Measurements from ENCODE around the gene ZNF552.
A peak's percentile ranks its signal among the peaks of the same experiment; 100 is the strongest.
"Not testable (repeated sequence)": the region's sequence is repeated elsewhere in the genome, so short reads cannot be mapped to it uniquely, and the experiment has no call there.

The ZNF552 gene

GRCh38 chr19:57829316-57829715 is 14.6 kb upstream of the ZNF552 start:
- H3K79me2 ChIP-seq (ENCODE audit: low read length), result peaks cover 94% of the 10 kb centered on the region
- H3K9me3 ChIP-seq (ENCODE audit: insufficient read depth, low read length), result no peaks in the 10 kb centered on the region

GRCh38 chr19:57825511-57825910 is 10.8 kb upstream of the ZNF552 start:
- H3K4me3 ChIP-seq (ENCODE audit: low read length), result no peak overlapping the region
- H4K20me1 ChIP-seq (ENCODE audit: insufficient read depth, low read length), result peaks cover 56% of the 10 kb centered on the region
- no peak overlapping the region for H2AFZ ChIP-seq (ENCODE audit: low read depth, low read length)
- no peaks in the 10 kb centered on the region for H3K9me3 ChIP-seq (ENCODE audit: insufficient read depth, low read length)
- TF ChIP-seq EZH2phosphoT487 (IDR thresholded peaks at IDR 0.05; ENCODE audit: low read depth) (no peak), CTCF (IDR thresholded peaks at IDR 0.05; ENCODE audit: low read depth, low read length) (no peak)
- H3K9ac ChIP-seq (ENCODE audit: low read length), result no peak overlapping the region
- no peaks in the 10 kb centered on the region for H3K27me3 ChIP-seq (ENCODE audit: low read depth, low read length)
- peaks cover 31% of the 10 kb centered on the region for H3K4me1 ChIP-seq (ENCODE audit: low read length)
- peaks cover 100% of the 10 kb centered on the region for H3K79me2 ChIP-seq (ENCODE audit: low read length)
- no peak overlapping the region for H3K27ac ChIP-seq (ENCODE audit: low read length)
- peaks cover 16% of the 10 kb centered on the region for H3K36me3 ChIP-seq (replicated peaks; ENCODE audit: low read depth, low read length)
- H3K4me2 ChIP-seq (ENCODE audit: low read length), result no peak overlapping the region

More at GRCh38 chr19:57829316-57829715, 14.6 kb upstream of the ZNF552 start:
- Histone ChIP-seq H3K36me3 (replicated peaks; ENCODE audit: low read depth, low read length) (peaks cover 17% of the 10 kb centered on the region), H3K4me1 (ENCODE audit: low read length) (peaks cover 3% of the 10 kb centered on the region; the same call in 1 of the 2 replicates), H3K4me3 (ENCODE audit: low read length) (no peak overlapping the region), H3K9ac (ENCODE audit: low read length) (no peak overlapping the region), H3K27me3 (ENCODE audit: low read depth, low read length) (no peaks in the 10 kb centered on the region), H3K27ac (ENCODE audit: low read length) (no peak overlapping the region), H2AFZ (ENCODE audit: low read depth, low read length) (no peak overlapping the region), H3K4me2 (ENCODE audit: low read length) (no peak overlapping the region), H4K20me1 (ENCODE audit: insufficient read depth, low read length) (peaks cover 45% of the 10 kb centered on the region)
- TF ChIP-seq CTCF (IDR thresholded peaks at IDR 0.05; ENCODE audit: low read depth, low read length), result no peak
- TF ChIP-seq EZH2phosphoT487 (IDR thresholded peaks at IDR 0.05; ENCODE audit: low read depth), result no peak

- Histone ChIP-seq H3K79me2 (ENCODE audit: low read length) (peaks cover 99% of the 10 kb centered on the region), H3K4me1 (ENCODE audit: low read length) (peaks cover 37% of the 10 kb centered on the region), H4K20me1 (ENCODE audit: insufficient read depth, low read length) (peaks cover 39% of the 10 kb centered on the region), H3K4me2 (ENCODE audit: low read length) (peak overlapping the region; percentile 16), H3K27ac (ENCODE audit: low read length) (peak overlapping the region; percentile 35)
- not testable (repeated sequence) for H3K9ac ChIP-seq (ENCODE audit: low read length); H3K9me3 ChIP-seq (ENCODE audit: insufficient read depth, low read length); H3K4me3 ChIP-seq (ENCODE audit: low read length); H2AFZ ChIP-seq (ENCODE audit: low read depth, low read length); H3K27me3 ChIP-seq (ENCODE audit: low read depth, low read length); H3K36me3 ChIP-seq (replicated peaks; ENCODE audit: low read depth, low read length)
These were observed 8.9 kb upstream of the ZNF552 start for GRCh38 chr19:57823608-57824007.

- Histone ChIP-seq H3K79me2 (ENCODE audit: low read length) (peaks cover 99% of the 10 kb centered on the region), H3K4me1 (ENCODE audit: low read length) (peaks cover 41% of the 10 kb centered on the region), H4K20me1 (ENCODE audit: insufficient read depth, low read length) (peaks cover 38% of the 10 kb centered on the region), H3K27ac (ENCODE audit: low read length) (peak overlapping the region; percentile 35), H3K4me2 (ENCODE audit: low read length) (peak overlapping the region; percentile 16)
- H3K9ac ChIP-seq (ENCODE audit: low read length); H3K27me3 ChIP-seq (ENCODE audit: low read depth, low read length); H3K4me3 ChIP-seq (ENCODE audit: low read length); H2AFZ ChIP-seq (ENCODE audit: low read depth, low read length); H3K9me3 ChIP-seq (ENCODE audit: insufficient read depth, low read length); H3K36me3 ChIP-seq (replicated peaks; ENCODE audit: low read depth, low read length): not testable (repeated sequence)
These were observed 8.4 kb upstream of the ZNF552 start for GRCh38 chr19:57823155-57823554.

GRCh38 chr19:57821501-57821900 is 6.8 kb upstream of the ZNF552 start:
- H3K27ac ChIP-seq (ENCODE audit: low read length); H3K36me3 ChIP-seq (replicated peaks; ENCODE audit: low read depth, low read length); H2AFZ ChIP-seq (ENCODE audit: low read depth, low read length); H3K9ac ChIP-seq (ENCODE audit: low read length); H3K9me3 ChIP-seq (ENCODE audit: insufficient read depth, low read length); H3K4me3 ChIP-seq (ENCODE audit: low read length); H3K27me3 ChIP-seq (ENCODE audit: low read depth, low read length); H3K4me2 ChIP-seq (ENCODE audit: low read length): not testable (repeated sequence)
- Histone ChIP-seq H4K20me1 (ENCODE audit: insufficient read depth, low read length) (peaks cover 34% of the 10 kb centered on the region), H3K4me1 (ENCODE audit: low read length) (peaks cover 41% of the 10 kb centered on the region), H3K79me2 (ENCODE audit: low read length) (peaks cover 85% of the 10 kb centered on the region)

GRCh38 chr19:57821095-57821494 is 6.4 kb upstream of the ZNF552 start:
- H3K9ac ChIP-seq (ENCODE audit: low read length), result not testable (repeated sequence)

More at GRCh38 chr19:57821095-57821494, 6.4 kb upstream of the ZNF552 start:
- Histone ChIP-seq H3K4me1 (ENCODE audit: low read length) (peaks cover 41% of the 10 kb centered on the region), H3K4me3 (ENCODE audit: low read length) (peak overlapping the region; percentile 78), H4K20me1 (ENCODE audit: insufficient read depth, low read length) (peaks cover 30% of the 10 kb centered on the region), H3K4me2 (ENCODE audit: low read length) (peak overlapping the region; percentile 69), H3K79me2 (ENCODE audit: low read length) (peaks cover 81% of the 10 kb centered on the region)
- not testable (repeated sequence) for H3K27me3 ChIP-seq (ENCODE audit: low read depth, low read length); H3K9me3 ChIP-seq (ENCODE audit: insufficient read depth, low read length); H3K36me3 ChIP-seq (replicated peaks; ENCODE audit: low read depth, low read length); H3K27ac ChIP-seq (ENCODE audit: low read length); H2AFZ ChIP-seq (ENCODE audit: low read depth, low read length)
